ES-I3 (cell line): Measurements from ENCODE around the gene PDK2.
"Not testable (repeated sequence)": the region's sequence is repeated elsewhere in the genome, so short reads cannot be mapped to it uniquely, and the experiment has no call there.

ENCODE experiments used
- H3K36me3 ChIP-seq: 2 replicates; pipeline ENCODE4 v1.6.1; 2013; ENCODE audit warnings: mild to moderate bottlenecking, low read length, control low read depth, moderate library complexity; ENCODE audit not compliant: insufficient read depth
- H3K4me1 ChIP-seq: 2 replicates; pipeline ENCODE4 v1.6.1; 2013; ENCODE audit warnings: mild to moderate bottlenecking, control low read depth, low read length; ENCODE audit not compliant: insufficient read depth
- H3K9ac ChIP-seq: 2 replicates; pipeline ENCODE4 v1.6.1; 2013; ENCODE audit warnings: low read depth, mild to moderate bottlenecking, low read length, moderate library complexity
- H3K9me3 ChIP-seq: 2 replicates; pipeline ENCODE4 v1.6.1; 2013; ENCODE audit warnings: mild to moderate bottlenecking, low read length, moderate library complexity; ENCODE audit not compliant: control insufficient read depth, insufficient read depth

The PDK2 gene

DNA sequence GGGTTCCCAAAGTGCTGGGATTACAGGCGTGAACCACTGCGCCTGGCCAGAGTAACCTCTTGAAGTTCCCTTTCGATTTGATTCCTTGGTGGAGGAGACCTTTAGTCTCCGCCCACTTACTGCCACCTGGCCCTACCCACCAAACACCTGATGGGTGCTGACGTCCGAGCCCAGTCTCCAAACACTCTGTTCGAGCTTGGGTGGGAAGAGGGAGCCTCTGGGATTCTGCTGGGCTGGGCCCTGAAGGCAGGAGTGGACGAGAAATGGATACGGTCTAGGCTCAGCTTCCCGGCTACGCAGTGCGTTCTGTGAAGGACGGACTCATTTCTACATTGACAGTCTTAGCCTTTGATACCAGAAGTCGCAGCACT lies 40.1 kb upstream of the PDK2 start:
- Histone ChIP-seq H3K4me1 (peaks cover 61% of the 10 kb centered on the region), H3K36me3 (no peaks in the 10 kb centered on the region), H3K9me3 (no peaks in the 10 kb centered on the region), H3K9ac (peak overlapping the region; percentile 73)

DNA sequence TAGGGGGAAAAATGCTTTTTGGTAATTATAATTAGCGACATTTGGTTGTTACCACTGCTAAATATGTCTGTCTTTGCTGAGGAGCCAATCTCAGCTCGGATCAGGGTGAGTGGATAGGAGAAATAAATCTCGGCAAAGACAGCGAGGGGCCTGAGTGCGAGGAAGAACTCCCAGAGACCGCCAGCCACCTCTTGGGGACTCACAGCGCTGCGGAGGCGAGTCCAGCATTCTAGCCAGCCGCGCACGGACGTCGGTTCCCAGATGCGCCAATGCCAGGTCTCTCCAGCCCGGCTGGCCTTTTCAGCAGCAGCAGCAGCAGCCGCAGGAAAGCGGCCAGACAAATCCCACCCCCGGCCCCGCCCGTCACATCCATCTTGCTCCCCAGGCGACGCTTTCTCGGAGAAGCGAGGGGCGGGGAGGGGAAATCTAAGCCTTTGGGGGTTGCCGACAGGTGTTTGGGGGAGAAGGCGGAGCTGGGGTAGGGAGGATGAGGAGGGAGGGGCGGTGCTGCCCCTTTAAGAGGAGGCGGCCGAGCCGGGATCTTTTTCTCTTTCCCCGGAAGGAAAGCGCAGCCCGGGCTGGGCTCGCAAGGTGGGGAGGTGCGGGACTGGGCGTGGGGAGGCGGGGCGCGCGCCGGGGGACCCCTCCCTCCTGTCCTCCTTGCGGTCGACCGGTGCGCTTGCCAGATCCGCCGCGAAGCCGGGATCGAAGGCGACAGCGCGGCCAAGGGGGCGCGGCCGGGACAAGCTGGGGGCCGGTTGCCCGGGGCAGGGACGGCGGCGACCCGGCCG lies 39.5 kb upstream of the PDK2 start, which contains the start of gene ITGA3:
TSS of gene ITGA3 (plus strand) at position 685 of the 791 bp plus-strand sequence. CDS start 330 bp downstream, outside the sequence.
- Histone ChIP-seq H3K4me1 (peaks cover 61% of the 10 kb centered on the region), H3K9ac (peak within 1 kb of the TSS; percentile 73), H3K9me3 (no peaks in the 10 kb centered on the region)

GRCh38 chr17:50056217-50056960 lies 38.8 kb upstream of the PDK2 start:
- Histone ChIP-seq H3K9ac (peak overlapping the region; percentile 73), H3K9me3 (no peaks in the 10 kb centered on the region), H3K4me1 (peaks cover 61% of the 10 kb centered on the region), H3K36me3 (no peaks in the 10 kb centered on the region)

More for the DNA sequence above, 39.5 kb upstream of the PDK2 start, which contains the start of gene ITGA3:
- H3K36me3 ChIP-seq = no peaks in the 10 kb centered on the region

- H3K9ac ChIP-seq = peak overlapping the region; percentile 73
- H3K4me1 ChIP-seq = peaks cover 58% of the 10 kb centered on the region
- no peaks in the 10 kb centered on the region for H3K36me3 ChIP-seq
- no peaks in the 10 kb centered on the region for H3K9me3 ChIP-seq
Observed at GRCh38 chr17:50056961-50057330, 38.2 kb upstream of the PDK2 start.

DNA sequence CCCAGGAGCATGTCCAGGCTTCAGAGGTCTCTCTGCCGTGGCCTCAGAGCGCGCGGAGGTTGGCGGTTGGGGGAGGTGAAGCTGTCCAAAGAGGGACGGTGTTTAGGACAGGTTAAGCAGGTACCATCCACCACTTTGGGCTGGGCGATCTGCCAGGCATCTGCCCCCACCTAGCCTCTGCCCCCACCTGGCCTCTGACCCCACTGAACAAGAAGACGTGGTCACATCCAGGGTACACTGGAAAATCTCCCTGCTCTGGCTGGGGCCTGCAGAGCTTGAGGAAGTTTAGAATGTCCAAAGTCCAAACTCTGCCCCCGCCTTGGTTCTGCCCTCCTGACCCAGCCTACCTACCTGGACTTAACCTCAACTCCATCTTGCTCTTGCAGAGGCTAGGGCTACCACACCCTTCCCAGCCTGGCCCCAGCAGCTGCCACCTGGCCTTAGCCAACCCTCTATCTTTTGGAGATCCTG lies 37.6 kb upstream of the PDK2 start:
- no peaks in the 10 kb centered on the region for H3K9me3 ChIP-seq
- peaks cover 57% of the 10 kb centered on the region for H3K4me1 ChIP-seq
- H3K9ac ChIP-seq = peak overlapping the region; percentile 73; the same call in 1 of the 2 replicates
- H3K36me3 ChIP-seq = no peaks in the 10 kb centered on the region

DNA sequence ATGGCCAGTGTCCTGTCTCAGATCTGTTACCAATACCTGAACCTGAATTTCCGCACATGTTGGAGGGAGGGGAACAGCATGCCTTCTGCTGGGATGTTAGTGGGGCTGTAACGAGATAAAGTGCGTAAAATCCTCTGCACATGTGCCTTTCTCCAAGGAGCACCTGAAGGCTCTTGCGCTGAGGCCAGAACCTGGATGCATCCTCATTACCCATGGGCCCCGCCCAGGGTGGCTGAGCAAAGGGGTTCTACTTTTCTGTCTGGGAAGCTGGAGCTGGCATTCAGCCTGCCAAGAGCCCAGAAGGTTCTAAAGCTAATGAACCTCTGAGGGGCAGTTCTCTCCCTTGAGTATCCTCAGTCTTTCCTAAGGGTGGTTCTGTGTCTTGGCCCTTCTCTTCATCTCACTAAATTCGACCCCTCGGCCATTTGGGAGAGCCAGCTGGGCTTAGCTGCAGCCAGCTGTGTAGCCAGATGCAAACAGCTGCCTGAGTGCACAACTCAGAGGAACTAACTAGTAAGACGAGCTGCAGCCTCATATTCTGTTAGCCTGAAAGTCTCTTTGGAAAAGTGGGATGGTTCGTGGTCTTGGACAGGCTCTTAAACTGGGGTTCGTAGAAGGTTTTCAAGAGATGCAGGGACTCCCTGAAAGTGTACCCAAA lies 36.7 kb upstream of the PDK2 start:
- Histone ChIP-seq H3K9me3 (no peaks in the 10 kb centered on the region), H3K36me3 (no peaks in the 10 kb centered on the region), H3K9ac (no peak overlapping the region), H3K4me1 (peaks cover 53% of the 10 kb centered on the region)

GRCh38 chr17:50059256-50059655 lies 35.9 kb upstream of the PDK2 start:
- no peak overlapping the region for H3K9ac ChIP-seq
- no peaks in the 10 kb centered on the region for H3K9me3 ChIP-seq
- H3K4me1 ChIP-seq = peaks cover 56% of the 10 kb centered on the region
- H3K36me3 ChIP-seq = no peaks in the 10 kb centered on the region

DNA sequence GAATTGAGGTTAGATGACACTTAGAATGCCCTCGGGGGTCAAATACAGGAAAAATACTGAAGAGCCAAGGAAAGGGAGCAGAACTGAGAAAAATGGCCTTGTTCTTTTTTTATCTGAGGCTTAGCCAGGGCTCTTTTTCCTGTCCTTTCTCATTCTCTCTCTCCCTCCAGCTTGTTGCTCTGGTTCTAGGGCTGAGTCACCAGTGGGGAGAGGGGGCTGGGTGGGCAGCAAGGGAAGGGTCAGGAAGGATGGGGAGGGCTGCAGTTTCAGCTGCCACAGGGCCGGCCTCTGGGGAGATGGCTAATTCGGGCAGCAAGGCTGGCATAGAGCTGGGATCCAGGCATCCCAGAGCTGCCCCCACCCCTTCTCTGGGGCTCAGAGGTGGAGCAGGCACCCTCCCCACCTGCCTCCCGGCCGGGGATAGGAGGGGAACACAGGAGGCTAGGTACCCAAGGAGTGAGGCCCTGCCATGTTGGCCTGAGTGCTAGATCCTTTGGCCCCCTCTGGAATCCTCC lies 35.3 kb upstream of the PDK2 start:
- Histone ChIP-seq H3K9me3 (no peaks in the 10 kb centered on the region), H3K36me3 (no peaks in the 10 kb centered on the region), H3K9ac (no peak overlapping the region), H3K4me1 (peaks cover 61% of the 10 kb centered on the region)

DNA sequence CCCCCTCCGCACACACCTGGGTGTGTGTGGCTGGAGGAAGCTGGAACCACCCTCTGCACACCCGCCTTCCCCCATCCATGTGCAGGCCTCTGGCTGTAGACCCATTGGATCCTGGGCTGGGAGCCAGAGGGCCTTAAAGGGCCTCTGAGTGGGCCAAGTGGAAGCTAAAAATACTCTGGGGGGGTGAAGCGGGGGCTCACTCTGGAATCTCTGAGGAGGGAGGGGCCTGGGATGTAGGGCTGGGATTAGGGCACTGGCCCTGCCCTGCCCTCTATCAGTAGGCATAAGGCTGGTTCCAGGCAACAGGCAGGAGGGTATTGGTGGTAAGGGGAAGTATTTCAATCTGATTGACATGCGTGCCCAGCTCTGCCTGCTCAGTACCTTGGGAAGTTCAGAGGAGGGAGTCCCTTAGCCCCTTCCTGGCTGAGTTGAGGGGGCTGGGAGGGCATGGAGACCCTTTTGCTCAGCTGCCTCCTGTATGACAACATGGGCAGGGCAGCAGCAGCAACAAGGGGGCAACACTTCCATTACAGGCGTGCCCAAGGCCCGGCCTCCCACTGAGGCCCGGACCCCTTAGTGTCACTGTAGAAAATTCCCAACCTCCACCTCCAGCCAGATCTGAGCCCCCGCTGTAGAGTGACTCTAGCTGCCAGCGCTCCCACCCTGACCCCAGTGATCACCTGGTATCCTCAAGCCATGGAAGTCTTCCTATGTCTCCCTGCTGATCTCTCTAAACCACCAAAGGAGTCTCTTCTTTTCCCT lies 34.0 kb upstream of the PDK2 start:
- Histone ChIP-seq H3K36me3 (0 out of 2 replicates have a peak, but pooled peaks cover 2% of the 10 kb centered on the region), H3K9me3 (no peaks in the 10 kb centered on the region), H3K4me1 (peaks cover 64% of the 10 kb centered on the region), H3K9ac (no peak overlapping the region)

DNA sequence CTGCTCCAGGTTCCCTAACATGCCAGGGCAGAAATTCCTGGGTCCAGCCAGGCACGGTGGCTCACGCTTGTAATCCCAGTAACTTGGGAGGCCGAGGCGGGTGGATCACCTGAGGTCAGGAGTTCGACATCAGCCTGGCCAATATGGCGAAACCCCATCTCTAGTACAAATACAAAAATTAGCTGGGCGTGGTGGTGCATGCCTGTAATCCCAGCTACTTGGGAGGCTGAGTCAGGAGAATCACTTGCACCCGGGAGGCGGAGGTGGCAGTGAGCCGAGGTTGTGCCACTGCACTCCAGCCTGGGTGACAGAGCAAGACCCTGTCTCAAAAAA lies 33.5 kb upstream of the PDK2 start:
- not testable (repeated sequence) for H3K36me3 ChIP-seq

GRCh38 chr17:50062293-50063243 lies 32.6 kb upstream of the PDK2 start:
- no peaks in the 10 kb centered on the region for H3K9me3 ChIP-seq
- no peak overlapping the region for H3K9ac ChIP-seq
- H3K4me1 ChIP-seq = peaks cover 59% of the 10 kb centered on the region
- peaks cover 3% of the 10 kb centered on the region; the same call in 1 of the 2 replicates for H3K36me3 ChIP-seq

More for the DNA sequence above, 33.5 kb upstream of the PDK2 start:
- not testable (repeated sequence) for H3K9me3 ChIP-seq, H3K9ac ChIP-seq
- H3K4me1 ChIP-seq = peaks cover 64% of the 10 kb centered on the region

GRCh38 chr17:50063561-50064252 lies 31.4 kb upstream of the PDK2 start:
- Histone ChIP-seq H3K9ac (no peak overlapping the region), H3K4me1 (peaks cover 54% of the 10 kb centered on the region), H3K9me3 (no peaks in the 10 kb centered on the region), H3K36me3 (peaks cover 9% of the 10 kb centered on the region; the same call in 1 of the 2 replicates)
